Glomerular visceral epithelial cell (primary cell): ENCODE results near the gene NPDC1.

Source experiments
- DNase-seq: peaks from one replicate; pipeline ENCODE4 v3.0.0-alpha.2; 2016; ENCODE audit errors: extremely low spot score

Gene NPDC1

GRCh38 chr9:136994180-136994887 lies 51.6 kb downstream of the NPDC1 start:
- DNase-seq = no peak

- DNase-seq = no peak
Observed at GRCh38 chr9:136992819-136993369, 53.1 kb downstream of the NPDC1 start.

- peak; percentile 94 for DNase-seq
Observed at GRCh38 chr9:136991993-136992818, 53.8 kb downstream of the NPDC1 start, which contains the start of gene PAXX. Gene PAXX (plus strand): TSS chr9:136992422. CDS start chr9:136992444, 22 bp downstream.

- DNase-seq = no peak
Observed at GRCh38 chr9:136990242-136990911, 55.6 kb downstream of the NPDC1 start.
